Mucosa of rectum (tissue), 2 donors: ENCODE results near the gene TMEM178A.
"Not testable (repeated sequence)": the region's sequence is repeated elsewhere in the genome, so short reads cannot be mapped to it uniquely, and the experiment has no call there.

Experiments
- H3K27ac ChIP-seq, 2 donors: one replicate each; pipeline ENCODE4 v1.7.0; 2013; ENCODE audit warnings: inconsistent platforms in 2 of 2, low read depth in 2 of 2, low read length in 2 of 2
- H3K27me3 ChIP-seq, 2 donors: one replicate each; pipeline ENCODE4 v1.7.0; 2013; ENCODE audit warnings: low read length in 2 of 2; ENCODE audit not compliant: control insufficient read depth in 2 of 2, insufficient read depth in 2 of 2
- H3K36me3 ChIP-seq, 2 donors: one replicate each; pipeline ENCODE4 v1.7.0; 2013; ENCODE audit warnings: low read length in 2 of 2; ENCODE audit not compliant: control insufficient read depth in 2 of 2, insufficient read depth in 2 of 2
- H3K4me1 ChIP-seq, 2 donors: one replicate each; pipeline ENCODE4 v1.7.0; 2013; ENCODE audit warnings: low read length in 2 of 2, mild to moderate bottlenecking in 1 of 2; ENCODE audit not compliant: control insufficient read depth in 2 of 2, insufficient read depth in 2 of 2
- H3K4me3 ChIP-seq, 2 donors: one replicate each; pipeline ENCODE4 v1.7.0; 2013; ENCODE audit warnings: low read length in 2 of 2
- H3K9ac ChIP-seq, 2 donors: one replicate each; pipeline ENCODE4 v1.7.0; 2013; ENCODE audit warnings: low read length in 2 of 2, low read depth in 1 of 2, mild to moderate bottlenecking in 1 of 2
- H3K9me3 ChIP-seq, 2 donors: one replicate each; pipeline ENCODE4 v1.7.0; 2013; ENCODE audit warnings: low read length in 2 of 2; ENCODE audit not compliant: control insufficient read depth in 2 of 2
- donor health status: healthy.
- donor health status: Normal muscosa, but diverticular disease.

The TMEM178A gene

GRCh38 chr2:39723497-39723896 lies 57.8 kb downstream of the TMEM178A start:
- no peak overlapping the region for H3K27ac ChIP-seq
- H3K4me3 ChIP-seq, result no peak overlapping the region
- no peak overlapping the region for H3K9ac ChIP-seq
- no peaks in the 10 kb centered on the region for H3K9me3 ChIP-seq
- H3K36me3 ChIP-seq, result no peaks in the 10 kb centered on the region
- H3K27me3 ChIP-seq, result no peaks in the 10 kb centered on the region
- no peaks in the 10 kb centered on the region for H3K4me1 ChIP-seq

- no peaks in the 10 kb centered on the region for H3K9me3 ChIP-seq
- H3K4me1 ChIP-seq, result no peaks in the 10 kb centered on the region
- H3K9ac ChIP-seq, result no peak overlapping the region
- H3K36me3 ChIP-seq, result no peaks in the 10 kb centered on the region
- H3K4me3 ChIP-seq, result no peak overlapping the region
- no peak overlapping the region for H3K27ac ChIP-seq
- H3K27me3 ChIP-seq, result no peaks in the 10 kb centered on the region
These were observed 58.5 kb downstream of the TMEM178A start for GRCh38 chr2:39723946-39724827.

- Histone ChIP-seq H3K4me1 (no peaks in the 10 kb centered on the region), H3K27me3 (no peaks in the 10 kb centered on the region), H3K9ac (no peak overlapping the region), H3K27ac (no peak overlapping the region), H3K36me3 (no peaks in the 10 kb centered on the region), H3K4me3 (no peak overlapping the region), H3K9me3 (no peaks in the 10 kb centered on the region)
These were observed 59.1 kb downstream of the TMEM178A start for GRCh38 chr2:39724828-39725144.

GRCh38 chr2:39725401-39725800 lies 59.7 kb downstream of the TMEM178A start:
- H3K36me3 ChIP-seq, result no peaks in the 10 kb centered on the region
- H3K9ac ChIP-seq, result no peak overlapping the region
- H3K9me3 ChIP-seq, result no peaks in the 10 kb centered on the region
- H3K4me1 ChIP-seq, result no peaks in the 10 kb centered on the region
- no peak overlapping the region for H3K4me3 ChIP-seq
- no peaks in the 10 kb centered on the region for H3K27me3 ChIP-seq
- no peak overlapping the region for H3K27ac ChIP-seq

GRCh38 chr2:39728085-39728484 lies 62.4 kb downstream of the TMEM178A start:
- not testable (repeated sequence) for H3K27me3 ChIP-seq

GRCh38 chr2:39728941-39729351 lies 63.2 kb downstream of the TMEM178A start:
- Histone ChIP-seq H3K27me3 (no peaks in the 10 kb centered on the region), H3K27ac (no peak overlapping the region), H3K9ac (no peak overlapping the region), H3K9me3 (no peaks in the 10 kb centered on the region), H3K4me3 (no peak overlapping the region), H3K4me1 (no peaks in the 10 kb centered on the region), H3K36me3 (peaks cover 0 to 5% of the 10 kb centered on the region in 2 donors)

More at GRCh38 chr2:39728085-39728484, 62.4 kb downstream of the TMEM178A start:
- H3K9me3 ChIP-seq, H3K4me1 ChIP-seq, H3K4me3 ChIP-seq, H3K36me3 ChIP-seq, H3K9ac ChIP-seq, H3K27ac ChIP-seq: not testable (repeated sequence)

- H3K27ac ChIP-seq, result no peak overlapping the region
- peaks cover 2 to 7% of the 10 kb centered on the region in 2 donors for H3K36me3 ChIP-seq
- no peak overlapping the region for H3K9ac ChIP-seq
- H3K27me3 ChIP-seq, result no peaks in the 10 kb centered on the region
- no peak overlapping the region for H3K4me3 ChIP-seq
- H3K4me1 ChIP-seq, result no peaks in the 10 kb centered on the region
- no peaks in the 10 kb centered on the region for H3K9me3 ChIP-seq
These were observed 64.6 kb downstream of the TMEM178A start for GRCh38 chr2:39730276-39730675.

GRCh38 chr2:39730685-39731302 lies 65.1 kb downstream of the TMEM178A start:
- H3K36me3 ChIP-seq, result peaks cover 5 to 12% of the 10 kb centered on the region in 2 donors
- H3K27ac ChIP-seq, result no peak overlapping the region

GRCh38 chr2:39731546-39731945 lies 65.8 kb downstream of the TMEM178A start:
- peaks cover 8 to 15% of the 10 kb centered on the region in 2 donors for H3K36me3 ChIP-seq
- no peak overlapping the region for H3K4me3 ChIP-seq
- H3K9me3 ChIP-seq, result no peaks in the 10 kb centered on the region
- H3K27ac ChIP-seq, result no peak overlapping the region
- no peaks in the 10 kb centered on the region for H3K4me1 ChIP-seq
- no peak overlapping the region for H3K9ac ChIP-seq
- no peaks in the 10 kb centered on the region for H3K27me3 ChIP-seq

More at GRCh38 chr2:39730685-39731302, 65.1 kb downstream of the TMEM178A start:
- no peak overlapping the region for H3K4me3 ChIP-seq
- no peaks in the 10 kb centered on the region for H3K9me3 ChIP-seq
- no peak overlapping the region for H3K9ac ChIP-seq
- no peaks in the 10 kb centered on the region for H3K4me1 ChIP-seq
- H3K27me3 ChIP-seq, result no peaks in the 10 kb centered on the region

GRCh38 chr2:39732482-39732881 lies 66.8 kb downstream of the TMEM178A start:
- peaks cover 15 to 19% of the 10 kb centered on the region in 2 donors for H3K36me3 ChIP-seq
- no peak overlapping the region for H3K9ac ChIP-seq
- no peak overlapping the region for H3K4me3 ChIP-seq
- H3K27me3 ChIP-seq, result no peaks in the 10 kb centered on the region
- H3K9me3 ChIP-seq, result no peaks in the 10 kb centered on the region
- H3K27ac ChIP-seq, result no peak overlapping the region
- H3K4me1 ChIP-seq, result no peaks in the 10 kb centered on the region
